ENCODE measurements around the gene LPAR1.

LPAR1 gene

GRCh38 chr9:111038331-111039230 lies at the start of gene LPAR1:
TSS of gene LPAR1 (minus strand) at chr9:111038470. CDS start at chr9:110972117, 66,353 bp downstream.
- H3K4me3 ChIP-seq (ENCODE audit: control insufficient read depth, low read depth, low read length) = peak within 1 kb of the TSS; percentile 97
- TF ChIP-seq CTCF (IDR thresholded peaks at IDR 0.05; ENCODE audit: control insufficient read depth, insufficient read depth, low read depth, low read length, missing control alignments) = no peak
- no peak for DNase-seq (ENCODE audit: low read depth)

GRCh38 chr9:111078391-111079038 lies 40.2 kb upstream of the LPAR1 start:
- DNase-seq (ENCODE audit: low read depth) = no peak
- no peak for TF ChIP-seq CTCF (IDR thresholded peaks at IDR 0.05; ENCODE audit: control insufficient read depth, insufficient read depth, low read depth, low read length, missing control alignments)

GRCh38 chr9:111076519-111076918 lies 38.2 kb upstream of the LPAR1 start:
- no peak for TF ChIP-seq CTCF (IDR thresholded peaks at IDR 0.05; ENCODE audit: control insufficient read depth, insufficient read depth, low read depth, low read length, missing control alignments)
- no peak for DNase-seq (ENCODE audit: low read depth)
- H3K4me3 ChIP-seq (ENCODE audit: control insufficient read depth, low read depth, low read length) = no peak overlapping the region

More at GRCh38 chr9:111078391-111079038, 40.2 kb upstream of the LPAR1 start:
- H3K4me3 ChIP-seq (ENCODE audit: control insufficient read depth, low read depth, low read length) = no peak overlapping the region

GRCh38 chr9:111076042-111076441 lies 37.8 kb upstream of the LPAR1 start:
- TF ChIP-seq CTCF (IDR thresholded peaks at IDR 0.05; ENCODE audit: control insufficient read depth, insufficient read depth, low read depth, low read length, missing control alignments) = no peak
- DNase-seq (ENCODE audit: low read depth) = no peak
- no peak overlapping the region for H3K4me3 ChIP-seq (ENCODE audit: control insufficient read depth, low read depth, low read length)

- DNase-seq (ENCODE audit: low read depth) = no peak
- no peak overlapping the region for H3K4me3 ChIP-seq (ENCODE audit: control insufficient read depth, low read depth, low read length)
- TF ChIP-seq CTCF (IDR thresholded peaks at IDR 0.05; ENCODE audit: control insufficient read depth, insufficient read depth, low read depth, low read length, missing control alignments) = no peak
These were observed 36.1 kb upstream of the LPAR1 start for GRCh38 chr9:111074395-111074794.

- peak; percentile 23 for DNase-seq (ENCODE audit: low read depth)
- TF ChIP-seq CTCF (IDR thresholded peaks at IDR 0.05; ENCODE audit: control insufficient read depth, insufficient read depth, low read depth, low read length, missing control alignments) = no peak
- no peak overlapping the region for H3K4me3 ChIP-seq (ENCODE audit: control insufficient read depth, low read depth, low read length)
These were observed 30.9 kb upstream of the LPAR1 start for GRCh38 chr9:111069183-111069582.
